BLaER1 treated with 17β-estradiol and CSF1 and Interleukin-3, amounts not matched to agents 10 nM and 100 nM (cell line): Measurements from ENCODE around the gene MVD.

Experiments
- H3K27ac ChIP-seq, 11 experiments: shearing (Covaris generic); formaldehyde crosslinking; 2 replicates each; pipeline ENCODE4 v1.8.1; 2022
- H3K27me3 ChIP-seq, 11 experiments: shearing (Covaris generic); formaldehyde crosslinking; 2 replicates each; pipeline ENCODE4 v1.8.1; 2022
- H3K36me3 ChIP-seq, 11 experiments: shearing (Covaris generic); formaldehyde crosslinking; 2 replicates each; pipeline ENCODE4 v1.8.1; 2022
- H3K4me1 ChIP-seq, 10 experiments: shearing (Covaris generic); formaldehyde crosslinking; 2 replicates each; pipeline ENCODE4 v1.8.1; 2022
- H3K4me2 ChIP-seq, 11 experiments: shearing (Covaris generic); formaldehyde crosslinking; 2 replicates each; pipeline ENCODE4 v1.8.1; 2022
- H3K4me3 ChIP-seq, 10 experiments: shearing (Covaris generic); formaldehyde crosslinking; 2 replicates each; pipeline ENCODE4 v1.8.1; 2022
- H3K9ac ChIP-seq, 11 experiments: shearing (Covaris generic); formaldehyde crosslinking; 2 replicates each; pipeline ENCODE4 v1.8.1; 2022
- H3K9me3 ChIP-seq, 11 experiments: shearing (Covaris generic); formaldehyde crosslinking; replicated peaks in 1 of 11; 2 replicates each; pipeline ENCODE4 v1.8.1; 2022
- H4K20me1 ChIP-seq, 11 experiments: shearing (Covaris generic); formaldehyde crosslinking; 2 replicates each; pipeline ENCODE4 v1.8.1; 2022
- Cebpa-rat ChIP-seq, 11 experiments: shearing (Covaris generic); IDR thresholded peaks; 2 replicates each; pipeline ENCODE4 v1.8.1; 2022

Gene MVD

DNA sequence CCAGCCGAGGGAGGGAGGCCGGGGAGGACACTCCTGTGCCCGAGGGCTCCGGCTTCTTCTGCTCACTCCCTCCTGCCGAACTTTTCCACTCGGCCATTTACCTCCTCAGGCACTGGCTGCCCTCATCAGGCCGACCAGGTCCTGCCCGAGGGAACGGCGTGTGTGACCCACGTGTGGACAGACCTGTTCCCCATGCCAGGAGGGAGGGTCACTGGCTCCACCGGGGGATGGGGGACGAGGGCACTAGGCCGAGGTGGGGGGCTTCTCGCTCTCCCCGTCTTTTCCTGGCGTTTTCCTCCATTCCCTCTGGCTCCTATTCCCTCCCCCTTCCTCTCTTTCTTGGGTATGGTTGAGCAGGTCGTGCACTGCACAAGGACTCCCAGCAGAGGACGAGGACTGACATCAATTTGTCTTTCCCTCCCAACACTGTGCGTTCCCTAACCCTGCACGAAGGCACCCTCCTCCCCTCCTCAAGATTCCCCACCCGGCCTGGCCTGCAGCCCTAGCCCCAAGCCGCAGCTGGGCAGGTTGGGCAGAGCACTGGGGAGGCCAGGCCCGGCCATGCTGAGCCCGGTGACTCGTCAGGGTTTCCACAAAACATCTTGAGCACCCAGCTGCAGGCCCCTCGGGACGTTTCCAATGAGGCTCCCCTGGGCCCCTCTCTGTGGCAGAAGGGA lies 27.8 kb downstream of the MVD start:
- Histone ChIP-seq H3K4me3 (peak overlapping the region; percentile 49 to 76 (median 60)), H3K27me3 (peaks cover 32 to 53% (median 49%) of the 10 kb centered on the region in 11 experiments), H4K20me1 (peaks cover 18 to 87% (median 61%) of the 10 kb centered on the region in 11 experiments; a peak in 21 of 22 replicates), H3K9ac (peak overlapping the region; percentile 61 to 82 (median 80)), H3K4me1 (peaks cover 84 to 100% (median 96%) of the 10 kb centered on the region in 10 experiments), H3K27ac (peak overlapping the region in 10 of 11 experiments; percentile 69 to 87 (median 84); a peak in 21 of 22 replicates), H3K36me3 (peaks cover 15 to 30% (median 25%) of the 10 kb centered on the region in 11 experiments), H3K4me2 (peak overlapping the region; percentile 90 to 100 (median 96)), H3K9me3 (no peaks in the 10 kb centered on the region)
- TF ChIP-seq Cebpa-rat (IDR thresholded peaks at IDR 0.05), result no peak

DNA sequence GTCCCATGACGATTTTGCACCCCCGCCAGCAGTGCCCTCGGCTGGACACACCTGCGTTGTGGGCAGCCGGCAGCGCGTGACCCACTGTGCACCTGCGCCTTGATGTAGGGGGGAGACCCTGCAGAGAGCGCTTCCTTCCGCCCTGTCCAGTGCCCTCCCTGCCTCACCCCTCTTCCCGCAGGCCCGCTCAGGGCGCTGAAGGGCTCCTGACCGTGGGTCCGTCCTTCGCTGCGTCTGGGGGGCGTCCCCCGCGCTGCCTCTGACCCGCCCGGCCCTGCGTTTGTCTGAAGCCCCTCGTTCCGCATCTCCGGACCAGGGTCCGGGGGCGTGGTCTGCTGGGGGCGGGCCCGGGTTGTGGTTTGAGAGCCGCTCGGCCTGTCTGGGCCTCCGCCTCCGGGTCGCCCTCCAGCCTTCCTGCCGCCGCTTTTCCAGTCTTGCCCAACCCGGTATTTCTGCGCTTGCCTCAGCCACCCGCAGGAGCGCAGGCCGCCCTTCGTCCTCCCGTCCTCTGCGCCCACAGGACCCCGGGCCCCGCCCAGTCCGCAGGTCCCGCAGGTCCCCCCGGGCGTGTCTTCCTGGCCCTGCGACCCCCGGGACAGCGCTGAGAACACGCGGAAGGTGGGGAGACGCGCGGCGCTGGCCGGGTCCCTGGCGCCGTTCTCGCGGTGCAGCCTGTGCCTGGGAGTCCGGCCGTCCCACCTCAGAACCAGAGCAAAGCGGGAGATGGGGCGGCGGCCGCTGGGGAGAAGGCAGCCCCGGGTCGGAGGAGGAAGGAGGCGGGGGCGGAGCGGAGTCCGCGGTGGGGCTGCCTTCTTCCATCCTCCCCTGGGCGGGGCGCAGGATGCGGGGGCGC lies 28.5 kb downstream of the MVD start:
- peak overlapping the region; percentile 31 to 87 (median 83); a peak in 21 of 22 replicates for H3K27ac ChIP-seq
- TF ChIP-seq Cebpa-rat (IDR thresholded peaks at IDR 0.05), result peak in 6 of 11 experiments; percentile 32 to 87 (median 62); a peak in 8 of 22 replicates
- peak overlapping the region; percentile 61 to 82 (median 80) for H3K9ac ChIP-seq
- H3K4me2 ChIP-seq, result peak overlapping the region; percentile 90 to 100 (median 96)
- peaks cover 10 to 86% (median 53%) of the 10 kb centered on the region in 11 experiments; a peak in 20 of 22 replicates for H4K20me1 ChIP-seq
- H3K27me3 ChIP-seq, result peaks cover 25 to 45% (median 41%) of the 10 kb centered on the region in 11 experiments
- H3K4me1 ChIP-seq, result peaks cover 78 to 100% (median 95%) of the 10 kb centered on the region in 10 experiments
- H3K9me3 ChIP-seq, result no peaks in the 10 kb centered on the region
- H3K4me3 ChIP-seq, result peak overlapping the region; percentile 49 to 76 (median 60)
- H3K36me3 ChIP-seq, result peaks cover 23 to 37% (median 33%) of the 10 kb centered on the region in 11 experiments

DNA sequence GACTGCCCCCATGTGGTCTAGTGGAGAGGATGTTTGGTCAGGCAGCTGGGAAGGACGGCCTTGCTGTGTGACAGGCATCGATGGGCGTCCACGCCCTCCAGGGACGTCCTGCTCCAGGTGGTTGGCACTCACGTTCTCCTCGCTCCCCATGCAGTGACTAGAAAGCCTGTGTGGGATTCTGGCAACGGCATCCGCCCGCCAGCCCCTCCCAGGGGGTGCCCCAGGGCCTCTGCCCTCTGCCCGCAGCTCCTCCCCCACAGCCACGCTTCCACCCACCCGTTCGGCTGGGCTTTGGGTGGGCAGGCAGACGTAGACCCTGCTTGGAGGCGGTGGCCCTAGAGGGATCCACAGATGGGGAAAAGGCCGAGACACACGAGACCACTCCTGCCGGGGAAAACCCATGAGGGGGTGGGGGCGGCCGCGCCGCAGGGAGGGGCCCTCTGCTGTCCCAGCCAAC lies 29.2 kb downstream of the MVD start:
- Histone ChIP-seq H3K4me3 (peak overlapping the region; percentile 49 to 76 (median 60)), H3K4me1 (peaks cover 75 to 100% (median 95%) of the 10 kb centered on the region in 10 experiments), H3K9ac (peak overlapping the region; percentile 61 to 82 (median 80)), H3K36me3 (peaks cover 24 to 40% (median 37%) of the 10 kb centered on the region in 11 experiments), H3K9me3 (no peaks in the 10 kb centered on the region), H3K4me2 (peak overlapping the region; percentile 90 to 100 (median 96)), H3K27ac (peak overlapping the region in 10 of 11 experiments; percentile 69 to 87 (median 84); a peak in 20 of 22 replicates), H3K27me3 (peaks cover 18 to 39% (median 35%) of the 10 kb centered on the region in 11 experiments), H4K20me1 (peaks cover 4 to 81% (median 46%) of the 10 kb centered on the region in 11 experiments; a peak in 19 of 22 replicates)
- TF ChIP-seq Cebpa-rat (IDR thresholded peaks at IDR 0.05), result no peak

DNA sequence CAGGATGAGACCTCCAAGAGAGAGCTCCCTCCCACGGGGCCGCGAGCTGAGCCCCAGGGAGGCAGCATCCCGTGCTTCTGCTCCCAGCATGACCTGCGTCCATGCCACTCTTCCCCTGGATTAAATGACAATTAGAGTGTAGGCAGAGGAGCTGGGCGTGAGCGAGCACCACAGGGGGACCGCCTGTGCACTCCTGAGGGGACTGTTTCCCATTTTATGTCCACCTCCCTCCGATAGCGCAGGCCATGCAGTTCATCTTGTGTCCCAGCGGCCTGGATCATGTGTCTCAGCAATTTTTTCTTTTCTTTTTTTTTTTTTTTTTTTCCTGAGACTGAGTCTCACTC lies 30.3 kb downstream of the MVD start:
- no peak for TF ChIP-seq Cebpa-rat (IDR thresholded peaks at IDR 0.05)
- H3K4me1 ChIP-seq, result peaks cover 75 to 100% (median 95%) of the 10 kb centered on the region in 10 experiments
- H3K4me3 ChIP-seq, result no peak overlapping the region; a peak in 1 of 20 replicates
- peaks cover 24 to 48% (median 40%) of the 10 kb centered on the region in 11 experiments for H3K36me3 ChIP-seq
- no peaks in the 10 kb centered on the region for H3K9me3 ChIP-seq
- H3K9ac ChIP-seq, result peak overlapping the region in 5 of 11 experiments; percentile 11 to 80 (median 42); a peak in 6 of 22 replicates
- H3K4me2 ChIP-seq, result peak overlapping the region; percentile 67 to 100 (median 96)
- H3K27me3 ChIP-seq, result peaks cover 7 to 27% (median 23%) of the 10 kb centered on the region in 11 experiments
- peak overlapping the region in 3 of 11 experiments; percentile 4 to 38 (median 15); a peak in 5 of 22 replicates for H3K27ac ChIP-seq
- H4K20me1 ChIP-seq, result peaks cover 0 to 69% (median 36%) of the 10 kb centered on the region in 11 experiments; a peak in 18 of 22 replicates

DNA sequence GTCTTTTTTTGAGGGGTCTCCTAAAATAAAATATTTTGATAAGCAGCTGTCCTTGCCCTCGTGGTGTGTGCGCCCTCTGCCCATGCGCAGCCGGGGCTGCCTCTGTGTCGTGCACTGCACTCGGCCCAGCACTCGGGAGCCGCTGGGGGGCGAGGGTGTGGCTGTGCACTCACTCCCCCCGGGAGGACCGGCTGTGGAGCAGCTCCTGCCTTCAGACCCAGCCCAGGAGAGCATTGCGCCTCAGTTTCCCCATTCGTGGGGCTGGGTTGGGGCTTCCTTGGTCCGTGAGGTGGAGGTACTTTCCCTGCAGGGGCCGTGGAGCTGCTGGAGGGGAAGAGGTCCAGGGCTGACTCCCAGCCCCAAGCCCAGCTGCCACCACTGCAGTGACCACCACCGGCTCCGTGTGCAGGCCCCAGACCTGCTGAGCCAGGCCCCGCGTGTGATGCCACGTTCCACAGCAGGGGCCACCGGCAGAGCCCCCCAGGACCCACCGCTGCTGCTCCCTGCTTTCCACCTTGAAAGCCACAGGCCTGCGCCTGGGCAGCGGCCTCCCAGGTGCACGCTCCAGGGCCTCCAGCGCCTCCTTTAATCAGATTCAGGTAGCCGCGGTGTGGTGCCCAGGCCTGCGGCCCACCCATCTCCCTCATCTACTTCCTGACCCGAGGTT lies 30.8 kb downstream of the MVD start:
- H3K27ac ChIP-seq, result peak overlapping the region in 3 of 11 experiments; percentile 4 to 38 (median 15); a peak in 5 of 22 replicates
- H3K4me2 ChIP-seq, result peak overlapping the region; percentile 67 to 100 (median 96)
- H3K9ac ChIP-seq, result peak overlapping the region in 5 of 11 experiments; percentile 11 to 80 (median 42); a peak in 9 of 22 replicates
- peaks cover 75 to 100% (median 95%) of the 10 kb centered on the region in 10 experiments for H3K4me1 ChIP-seq
- H3K36me3 ChIP-seq, result peaks cover 24 to 53% (median 45%) of the 10 kb centered on the region in 11 experiments
- no peak for TF ChIP-seq Cebpa-rat (IDR thresholded peaks at IDR 0.05)
- no peaks in the 10 kb centered on the region for H3K9me3 ChIP-seq
- H3K4me3 ChIP-seq, result no peak overlapping the region; a peak in 1 of 20 replicates
- peaks cover 2 to 22% (median 18%) of the 10 kb centered on the region in 11 experiments for H3K27me3 ChIP-seq
- H4K20me1 ChIP-seq, result peaks cover 0 to 64% (median 36%) of the 10 kb centered on the region in 11 experiments; a peak in 18 of 22 replicates

DNA sequence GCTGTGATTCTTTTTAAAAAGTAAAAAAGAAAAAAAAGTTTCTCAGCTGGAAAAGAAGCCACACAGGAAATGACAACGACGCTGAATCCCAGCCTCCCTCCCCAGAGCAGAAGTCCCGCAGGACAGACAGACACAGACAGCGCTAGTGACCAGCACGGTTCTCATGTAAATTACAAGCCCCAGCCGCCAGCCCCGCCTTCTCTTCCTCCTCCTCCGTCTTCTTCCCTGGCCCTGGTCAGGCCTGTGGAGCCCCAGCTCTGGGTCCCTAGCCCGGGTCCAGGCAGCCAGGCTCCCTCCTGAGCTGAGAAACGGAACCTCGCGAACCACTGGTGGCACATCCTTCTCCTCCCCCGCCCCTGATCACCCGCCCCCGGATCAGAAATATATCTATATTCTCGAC lies 31.5 kb downstream of the MVD start:
- no peak for TF ChIP-seq Cebpa-rat (IDR thresholded peaks at IDR 0.05)
- Histone ChIP-seq H3K9ac (peak overlapping the region in 9 of 11 experiments; percentile 2 to 49 (median 34); a peak in 7 of 22 replicates), H3K27me3 (peaks cover 0 to 16% (median 12%) of the 10 kb centered on the region in 11 experiments; a peak in 19 of 22 replicates), H3K4me3 (no peak overlapping the region), H3K4me2 (peak overlapping the region; percentile 81 to 100 (median 96)), H3K36me3 (peaks cover 29 to 59% (median 51%) of the 10 kb centered on the region in 11 experiments), H3K27ac (peak overlapping the region in 3 of 11 experiments; percentile 3 to 37 (median 14); a peak in 2 of 22 replicates), H3K9me3 (no peaks in the 10 kb centered on the region), H3K4me1 (peaks cover 70 to 100% (median 99%) of the 10 kb centered on the region in 10 experiments), H4K20me1 (peaks cover 0 to 62% (median 36%) of the 10 kb centered on the region in 11 experiments; a peak in 18 of 22 replicates)

DNA sequence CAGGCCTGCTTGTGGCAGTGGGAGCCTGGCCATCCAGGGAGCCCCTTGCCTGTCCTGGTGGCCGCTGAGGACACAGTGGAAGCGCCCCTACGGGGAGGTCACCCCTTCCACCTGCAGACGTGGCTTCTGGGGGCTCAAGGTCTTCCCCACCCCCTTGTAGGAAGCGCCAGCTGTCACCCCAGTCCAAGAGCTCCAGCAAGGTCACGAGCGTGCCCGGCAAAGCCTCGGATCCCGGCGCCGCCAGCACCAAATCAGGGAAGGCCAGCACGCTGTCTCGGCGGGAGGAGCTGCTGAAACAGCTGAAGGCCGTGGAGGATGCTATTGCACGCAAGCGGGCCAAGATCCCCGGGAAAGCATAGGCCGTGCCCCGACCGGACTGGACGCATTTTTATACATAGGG lies 31.9 kb downstream of the MVD start:
- Histone ChIP-seq H3K27me3 (peaks cover 0 to 11% (median 7%) of the 10 kb centered on the region in 11 experiments; a peak in 19 of 22 replicates), H3K4me3 (no peak overlapping the region), H3K4me1 (peaks cover 65 to 100% (median 95%) of the 10 kb centered on the region in 10 experiments), H4K20me1 (peaks cover 0 to 57% (median 35%) of the 10 kb centered on the region in 11 experiments; a peak in 18 of 22 replicates), H3K27ac (peak overlapping the region in 3 of 11 experiments; percentile 3 to 37 (median 14); a peak in 3 of 22 replicates), H3K9ac (peak overlapping the region in 9 of 11 experiments; percentile 2 to 49 (median 34); a peak in 8 of 22 replicates), H3K36me3 (peaks cover 34 to 64% (median 55%) of the 10 kb centered on the region in 11 experiments), H3K9me3 (no peaks in the 10 kb centered on the region), H3K4me2 (peak overlapping the region; percentile 81 to 100 (median 96))
- no peak for TF ChIP-seq Cebpa-rat (IDR thresholded peaks at IDR 0.05)
